T-helper 1 cell treated with Interleukin-12 subunit alpha and Interleukin-12 subunit beta and Interleukin-4 antibody, amounts not matched to agents 30 μg/mL and 1 μg/mL, for 36 hours (primary cell): ENCODE data around the gene HMX1.
A peak's percentile ranks its signal among the peaks of the same experiment; 100 is the strongest.

ENCODE experiments used
- H3K27ac Mint-ChIP-seq: one replicate; pipeline ENCODE4 v1.8.0; 2021; ENCODE audit warnings: mild to moderate bottlenecking, mixed read lengths
- H3K27me3 Mint-ChIP-seq: one replicate; pipeline ENCODE4 v1.8.0; 2021; ENCODE audit warnings: low read depth, mixed read lengths
- H3K36me3 Mint-ChIP-seq: one replicate; pipeline ENCODE4 v1.8.0; 2021; ENCODE audit warnings: low read depth, mixed read lengths
- H3K4me1 Mint-ChIP-seq: one replicate; pipeline ENCODE4 v1.8.0; 2021; ENCODE audit warnings: low read depth, mixed read lengths
- H3K4me3 Mint-ChIP-seq: one replicate; pipeline ENCODE4 v1.8.0; 2021; ENCODE audit warnings: mild to moderate bottlenecking, moderate library complexity, mixed read lengths
- H3K9me3 Mint-ChIP-seq: one replicate; pipeline ENCODE4 v1.8.0; 2021; ENCODE audit warnings: mixed read lengths

Gene HMX1

GRCh38 chr4:8862800-8863685 is 8.6 kb downstream of the HMX1 start:
- H3K9me3 Mint-ChIP-seq = no peaks in the 10 kb centered on the region
- H3K4me1 Mint-ChIP-seq = no peaks in the 10 kb centered on the region
- no peak overlapping the region for H3K4me3 Mint-ChIP-seq
- peak overlapping the region; percentile 41 for H3K27ac Mint-ChIP-seq
- H3K27me3 Mint-ChIP-seq = peaks cover 60% of the 10 kb centered on the region
- no peaks in the 10 kb centered on the region for H3K36me3 Mint-ChIP-seq

DNA sequence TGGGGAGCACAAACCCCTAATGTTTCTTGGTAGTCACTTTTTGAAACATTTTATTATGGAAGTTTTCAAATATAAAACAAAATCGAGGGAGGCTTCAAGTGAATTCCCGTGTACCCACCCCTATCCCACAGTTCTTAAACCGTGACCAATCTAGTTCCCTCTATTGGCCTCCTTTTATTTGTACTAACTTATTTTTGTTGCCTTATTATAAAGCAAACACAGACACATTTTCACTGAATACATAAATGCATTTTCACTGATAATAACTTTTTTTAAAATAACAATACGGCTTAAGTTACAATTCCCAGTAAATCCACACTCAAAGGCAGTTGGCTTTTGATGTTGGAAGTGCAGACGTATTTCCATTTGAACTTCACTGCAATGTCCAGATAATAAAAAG is 9.3 kb downstream of the HMX1 start:
- H3K27ac Mint-ChIP-seq = no peak overlapping the region
- H3K4me3 Mint-ChIP-seq = no peak overlapping the region
- no peaks in the 10 kb centered on the region for H3K36me3 Mint-ChIP-seq
- peaks cover 64% of the 10 kb centered on the region for H3K27me3 Mint-ChIP-seq
- no peaks in the 10 kb centered on the region for H3K9me3 Mint-ChIP-seq
- H3K4me1 Mint-ChIP-seq = no peaks in the 10 kb centered on the region

- Mint-ChIP-seq H3K9me3 (no peaks in the 10 kb centered on the region), H3K36me3 (no peaks in the 10 kb centered on the region), H3K4me3 (peak overlapping the region; percentile 25), H3K27ac (no peak overlapping the region), H3K4me1 (no peaks in the 10 kb centered on the region), H3K27me3 (peaks cover 64% of the 10 kb centered on the region)
Observed at GRCh38 chr4:8861576-8862295, 9.9 kb downstream of the HMX1 start.

GRCh38 chr4:8860892-8861575 is 10.6 kb downstream of the HMX1 start:
- H3K4me3 Mint-ChIP-seq = peak overlapping the region; percentile 25
- H3K27me3 Mint-ChIP-seq = peaks cover 64% of the 10 kb centered on the region
- no peaks in the 10 kb centered on the region for H3K36me3 Mint-ChIP-seq
- H3K27ac Mint-ChIP-seq = no peak overlapping the region
- H3K9me3 Mint-ChIP-seq = no peaks in the 10 kb centered on the region
- H3K4me1 Mint-ChIP-seq = no peaks in the 10 kb centered on the region

DNA sequence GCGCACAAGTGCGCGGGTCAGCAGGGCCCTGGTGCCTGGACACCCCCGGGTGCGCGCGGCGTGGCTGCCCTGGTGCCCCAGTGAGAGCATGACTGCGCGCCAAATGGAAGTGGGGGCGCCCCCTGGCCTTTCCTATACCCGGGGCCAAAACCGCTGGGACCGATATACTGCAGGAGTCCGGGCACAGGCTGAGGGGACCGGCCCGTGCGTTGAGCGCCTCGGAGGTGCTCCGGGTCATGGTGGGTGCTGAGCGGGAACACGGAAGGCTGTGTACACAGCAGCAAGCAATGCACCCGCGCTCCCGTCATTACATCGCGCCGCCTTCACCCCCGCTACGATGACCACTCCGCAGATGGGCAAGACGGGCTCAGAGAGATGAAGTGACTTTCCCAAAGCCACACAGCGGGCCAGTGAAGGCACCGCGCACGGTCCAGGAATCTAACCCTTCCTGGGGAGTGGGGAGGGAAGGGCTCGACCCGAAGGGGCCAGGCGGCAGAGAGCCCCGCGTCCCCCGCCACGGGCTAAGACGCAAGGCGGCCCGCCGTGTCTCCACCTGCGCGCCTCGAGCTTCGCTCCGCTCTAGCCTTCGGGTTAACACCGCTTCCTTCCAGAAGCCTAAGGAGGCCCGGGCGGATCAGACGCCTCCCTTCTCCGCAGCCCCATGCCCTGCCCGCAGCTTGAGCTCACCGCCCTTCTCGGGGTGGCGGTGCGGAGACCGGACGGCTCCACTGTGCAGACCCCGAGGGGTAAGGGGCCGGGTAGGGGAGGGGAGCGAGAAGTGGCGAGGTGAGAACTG is 11.3 kb downstream of the HMX1 start:
- H3K9me3 Mint-ChIP-seq = no peaks in the 10 kb centered on the region
- H3K36me3 Mint-ChIP-seq = no peaks in the 10 kb centered on the region
- peak overlapping the region; percentile 59 for H3K27ac Mint-ChIP-seq
- no peak overlapping the region for H3K4me3 Mint-ChIP-seq
- peaks cover 66% of the 10 kb centered on the region for H3K27me3 Mint-ChIP-seq
- no peaks in the 10 kb centered on the region for H3K4me1 Mint-ChIP-seq

- Mint-ChIP-seq H3K4me1 (no peaks in the 10 kb centered on the region), H3K9me3 (no peaks in the 10 kb centered on the region), H3K27ac (peak overlapping the region; percentile 68), H3K36me3 (no peaks in the 10 kb centered on the region), H3K4me3 (no peak overlapping the region), H3K27me3 (peaks cover 66% of the 10 kb centered on the region)
Observed at GRCh38 chr4:8859550-8860095, 12.0 kb downstream of the HMX1 start.

DNA sequence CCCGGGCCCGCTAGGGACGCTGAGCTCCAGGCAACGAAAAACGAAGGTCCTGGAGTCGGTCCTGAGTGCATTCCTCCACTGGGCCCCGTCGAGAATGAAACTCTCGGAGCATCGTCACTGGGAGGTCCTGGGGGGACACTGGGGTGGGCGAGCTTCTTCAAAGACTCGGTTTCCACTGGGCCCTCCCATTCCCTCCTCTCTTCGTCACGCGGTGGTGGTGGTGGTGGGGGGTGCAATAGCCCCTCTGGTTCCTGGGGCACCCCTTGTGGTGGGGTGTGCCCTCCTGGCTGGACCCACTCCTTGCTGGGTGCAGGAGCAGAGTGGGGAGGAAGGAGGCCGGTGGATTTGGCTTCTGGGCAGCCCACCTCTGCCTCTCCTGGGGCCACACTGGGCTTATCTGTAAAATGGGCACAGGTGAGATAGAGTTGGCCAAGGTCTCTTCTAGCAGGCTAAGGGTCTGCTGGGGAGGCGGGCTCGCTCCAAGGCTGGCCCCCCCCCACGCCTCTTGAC is 12.9 kb downstream of the HMX1 start:
- Mint-ChIP-seq H3K27ac (no peak overlapping the region), H3K27me3 (peaks cover 61% of the 10 kb centered on the region), H3K4me3 (no peak overlapping the region), H3K4me1 (no peaks in the 10 kb centered on the region), H3K36me3 (no peaks in the 10 kb centered on the region), H3K9me3 (no peaks in the 10 kb centered on the region)

- H3K4me3 Mint-ChIP-seq = no peak overlapping the region
- H3K27ac Mint-ChIP-seq = no peak overlapping the region
Observed at GRCh38 chr4:8857766-8858700, 13.6 kb downstream of the HMX1 start.

GRCh38 chr4:8856835-8857621 is 14.6 kb downstream of the HMX1 start:
- Mint-ChIP-seq H3K27me3 (peaks cover 55% of the 10 kb centered on the region), H3K9me3 (no peaks in the 10 kb centered on the region), H3K4me3 (no peak overlapping the region), H3K27ac (no peak overlapping the region), H3K4me1 (no peaks in the 10 kb centered on the region), H3K36me3 (no peaks in the 10 kb centered on the region)

More at GRCh38 chr4:8857766-8858700, 13.6 kb downstream of the HMX1 start:
- Mint-ChIP-seq H3K9me3 (no peaks in the 10 kb centered on the region), H3K4me1 (no peaks in the 10 kb centered on the region), H3K36me3 (no peaks in the 10 kb centered on the region), H3K27me3 (peaks cover 64% of the 10 kb centered on the region)

- no peak overlapping the region for H3K27ac Mint-ChIP-seq
- no peaks in the 10 kb centered on the region for H3K4me1 Mint-ChIP-seq
- peaks cover 54% of the 10 kb centered on the region for H3K27me3 Mint-ChIP-seq
- no peaks in the 10 kb centered on the region for H3K9me3 Mint-ChIP-seq
- H3K4me3 Mint-ChIP-seq = no peak overlapping the region
- H3K36me3 Mint-ChIP-seq = no peaks in the 10 kb centered on the region
Observed at GRCh38 chr4:8855818-8856245, 15.8 kb downstream of the HMX1 start.

DNA sequence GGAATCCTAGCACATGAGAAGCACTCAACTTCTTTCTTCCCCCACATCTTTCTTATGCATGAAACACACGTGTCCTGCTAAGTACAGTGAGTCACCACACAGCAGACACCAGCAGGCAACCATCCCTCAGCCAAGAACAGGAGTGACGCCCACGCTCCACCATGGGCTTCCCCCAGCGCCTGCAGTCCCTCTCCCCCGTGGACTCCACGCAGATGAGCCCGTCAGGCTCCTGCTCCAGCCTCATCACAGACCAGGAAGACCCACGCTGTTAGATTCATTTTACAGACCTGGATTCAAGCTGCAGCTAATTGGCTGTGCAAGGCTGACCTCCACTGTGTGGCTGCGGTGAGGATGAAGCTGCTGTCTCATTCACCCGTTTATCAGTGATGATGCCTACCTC is 16.7 kb downstream of the HMX1 start:
- no peaks in the 10 kb centered on the region for H3K9me3 Mint-ChIP-seq
- H3K4me3 Mint-ChIP-seq = no peak overlapping the region
- peaks cover 49% of the 10 kb centered on the region for H3K27me3 Mint-ChIP-seq
- H3K27ac Mint-ChIP-seq = no peak overlapping the region
- no peaks in the 10 kb centered on the region for H3K36me3 Mint-ChIP-seq
- no peaks in the 10 kb centered on the region for H3K4me1 Mint-ChIP-seq

GRCh38 chr4:8854016-8854415 is 17.6 kb downstream of the HMX1 start:
- H3K27me3 Mint-ChIP-seq = peaks cover 41% of the 10 kb centered on the region
- H3K4me1 Mint-ChIP-seq = no peaks in the 10 kb centered on the region
- H3K36me3 Mint-ChIP-seq = no peaks in the 10 kb centered on the region
- H3K9me3 Mint-ChIP-seq = no peaks in the 10 kb centered on the region
- no peak overlapping the region for H3K27ac Mint-ChIP-seq
- no peak overlapping the region for H3K4me3 Mint-ChIP-seq
